Effector memory CD4-positive, alpha-beta T cell (primary cell): ENCODE measurements around the gene SUSD4.
"Not testable (repeated sequence)": the region's sequence is repeated elsewhere in the genome, so short reads cannot be mapped to it uniquely, and the experiment has no call there.

ENCODE experiments used
- DNase-seq, 3 donors: peaks; one replicate each; pipeline ENCODE4 v3.0.0-alpha.2; 2020
- H3K27ac ChIP-seq: 2 replicates; pipeline ENCODE4 v1.7.0; 2013; ENCODE audit warnings: mild to moderate bottlenecking, low read length, moderate library complexity; ENCODE audit not compliant: insufficient read depth, poor library complexity, severe bottlenecking
- H3K27me3 ChIP-seq: replicated peaks from 2 replicates; pipeline ENCODE4 v1.7.0; 2013; ENCODE audit warnings: mild to moderate bottlenecking, low read length; ENCODE audit not compliant: insufficient read depth, control insufficient read depth, poor library complexity, severe bottlenecking
- H3K36me3 ChIP-seq: 2 replicates; pipeline ENCODE4 v1.7.0; 2013; ENCODE audit warnings: mild to moderate bottlenecking, low read length, moderate library complexity; ENCODE audit not compliant: control insufficient read depth, insufficient read depth
- H3K4me1 ChIP-seq: 2 replicates; pipeline ENCODE4 v1.7.0; 2013; ENCODE audit warnings: low read length, mild to moderate bottlenecking; ENCODE audit not compliant: control insufficient read depth, insufficient read depth, poor library complexity, severe bottlenecking
- H3K4me3 ChIP-seq: 2 replicates; pipeline ENCODE4 v1.7.0; 2013; ENCODE audit warnings: low read length, low read depth, mild to moderate bottlenecking; ENCODE audit not compliant: insufficient read depth, poor library complexity, severe bottlenecking
- H3K9me3 ChIP-seq: 2 replicates; pipeline ENCODE4 v1.7.0; 2013; ENCODE audit warnings: mild to moderate bottlenecking, low read length, moderate library complexity; ENCODE audit not compliant: control insufficient read depth

The SUSD4 gene

GRCh38 chr1:223278311-223278710, 85.7 kb downstream of the SUSD4 start:
- H3K4me1 ChIP-seq, H3K9me3 ChIP-seq, H3K27me3 ChIP-seq, H3K27ac ChIP-seq, H3K4me3 ChIP-seq, H3K36me3 ChIP-seq, DNase-seq: not testable (repeated sequence)

GRCh38 chr1:223276029-223276428, 87.9 kb downstream of the SUSD4 start:
- no peak for DNase-seq
- no peaks in the 10 kb centered on the region for H3K36me3 ChIP-seq
- no peak overlapping the region for H3K4me3 ChIP-seq
- no peak overlapping the region for H3K27ac ChIP-seq
- no peaks in the 10 kb centered on the region for H3K4me1 ChIP-seq
- H3K27me3 ChIP-seq, result no peaks in the 10 kb centered on the region
- no peaks in the 10 kb centered on the region for H3K9me3 ChIP-seq

GRCh38 chr1:223273511-223273910, 90.5 kb downstream of the SUSD4 start:
- H3K27me3 ChIP-seq, result no peaks in the 10 kb centered on the region
- H3K27ac ChIP-seq, result no peak overlapping the region
- no peak overlapping the region for H3K4me3 ChIP-seq
- H3K36me3 ChIP-seq, result no peaks in the 10 kb centered on the region
- no peaks in the 10 kb centered on the region for H3K9me3 ChIP-seq
- H3K4me1 ChIP-seq, result no peaks in the 10 kb centered on the region
- DNase-seq, result no peak

GRCh38 chr1:223271085-223271781, 92.7 kb downstream of the SUSD4 start:
- H3K27ac ChIP-seq, result no peak overlapping the region
- no peaks in the 10 kb centered on the region for H3K4me1 ChIP-seq
- H3K9me3 ChIP-seq, result no peaks in the 10 kb centered on the region
- no peaks in the 10 kb centered on the region for H3K27me3 ChIP-seq
- DNase-seq, result no peak
- no peaks in the 10 kb centered on the region for H3K36me3 ChIP-seq
- no peak overlapping the region for H3K4me3 ChIP-seq

GRCh38 chr1:223270155-223270554, 93.8 kb downstream of the SUSD4 start:
- H3K36me3 ChIP-seq, result no peaks in the 10 kb centered on the region
- DNase-seq, result no peak
- no peaks in the 10 kb centered on the region for H3K9me3 ChIP-seq
- no peak overlapping the region for H3K4me3 ChIP-seq
- H3K27ac ChIP-seq, result no peak overlapping the region
- H3K4me1 ChIP-seq, result no peaks in the 10 kb centered on the region
- H3K27me3 ChIP-seq, result no peaks in the 10 kb centered on the region

GRCh38 chr1:223269006-223269405, 95.0 kb downstream of the SUSD4 start:
- H3K27me3 ChIP-seq, result no peaks in the 10 kb centered on the region
- DNase-seq, result no peak
- H3K9me3 ChIP-seq, result no peaks in the 10 kb centered on the region
- no peaks in the 10 kb centered on the region for H3K4me1 ChIP-seq
- H3K27ac ChIP-seq, result no peak overlapping the region
- H3K36me3 ChIP-seq, result no peaks in the 10 kb centered on the region
- H3K4me3 ChIP-seq, result no peak overlapping the region

GRCh38 chr1:223266632-223267172, 97.3 kb downstream of the SUSD4 start:
- no peak overlapping the region for H3K4me3 ChIP-seq
- H3K27ac ChIP-seq, result no peak overlapping the region
- no peaks in the 10 kb centered on the region for H3K4me1 ChIP-seq
- no peaks in the 10 kb centered on the region for H3K9me3 ChIP-seq
- DNase-seq, result no peak
- H3K36me3 ChIP-seq, result no peaks in the 10 kb centered on the region
- no peaks in the 10 kb centered on the region for H3K27me3 ChIP-seq

GRCh38 chr1:223264983-223265908, 98.7 kb downstream of the SUSD4 start:
- no peak for DNase-seq
- H3K4me3 ChIP-seq, result no peak overlapping the region
- H3K9me3 ChIP-seq, result no peaks in the 10 kb centered on the region
- no peak overlapping the region for H3K27ac ChIP-seq
- no peaks in the 10 kb centered on the region for H3K27me3 ChIP-seq
- H3K4me1 ChIP-seq, result no peaks in the 10 kb centered on the region
- no peaks in the 10 kb centered on the region for H3K36me3 ChIP-seq

GRCh38 chr1:223264529-223264928, 99.4 kb downstream of the SUSD4 start:
- no peaks in the 10 kb centered on the region for H3K4me1 ChIP-seq
- no peaks in the 10 kb centered on the region for H3K36me3 ChIP-seq
- DNase-seq, result no peak
- no peaks in the 10 kb centered on the region for H3K27me3 ChIP-seq
- H3K9me3 ChIP-seq, result no peaks in the 10 kb centered on the region
- no peak overlapping the region for H3K4me3 ChIP-seq
- no peak overlapping the region for H3K27ac ChIP-seq

GRCh38 chr1:223261914-223262313, 102.1 kb downstream of the SUSD4 start:
- Histone ChIP-seq H3K9me3 (no peaks in the 10 kb centered on the region), H3K27ac (no peak overlapping the region), H3K27me3 (no peaks in the 10 kb centered on the region), H3K4me3 (no peak overlapping the region), H3K36me3 (no peaks in the 10 kb centered on the region), H3K4me1 (no peaks in the 10 kb centered on the region)
- DNase-seq, result no peak
